ENCODE results near the gene AKAP1. TPM values are rescaled to one million over a fixed set of nuclear protein-coding genes. Genes with fewer than 3 reads are reported as not detected.

AKAP1 gene
- total RNA-seq: 30.4 and 58.7 TPM in 2 replicates

GRCh38 chr17:57084802-57085447 is at the start of gene AKAP1:
Gene AKAP1, plus strand, starts transcription at chr17:57085246. Its CDS starts 20,219 bp downstream, at chr17:57105465.

Other genes with a start within 250 kb of the AKAP1 start
- gene TRIM25, start 171.2 kb upstream of the AKAP1 start, total RNA-seq: 57.4 and 73.4 TPM in 2 replicates
- 16.5 and 17.8 TPM in 2 replicates for gene COIL, start 124.2 kb upstream of the AKAP1 start, total RNA-seq
- gene SCPEP1, start 107.1 kb upstream of the AKAP1 start, total RNA-seq: 54.3 and 186 TPM in 2 replicates
- gene MSI2, start 171.3 kb downstream of the AKAP1 start, total RNA-seq: 21.5 and 35.7 TPM in 2 replicates

All from nasal cavity respiratory epithelium epithelial cell of viscerocranial mucosa (primary cell).